H9 (cell line): Measurements from ENCODE around the gene LKAAEAR1. TPM values are rescaled to one million over a fixed set of nuclear protein-coding genes. Genes with fewer than 3 reads are reported as not detected.

Experiments used
- DNase-seq: peaks from one replicate; pipeline ENCODE4 v3.0.0-alpha.2; 2017
- H2AFZ ChIP-seq: one replicate; pipeline ENCODE4 v1.6.1; 2013; ENCODE audit warnings: mild to moderate bottlenecking, low read length, control low read depth, moderate library complexity
- H2AK5ac ChIP-seq: 2 replicates; pipeline ENCODE4 v1.6.1; 2013; ENCODE audit warnings: low read length, control low read depth, mixed read lengths; ENCODE audit not compliant: insufficient read length
- H2BK120ac ChIP-seq: one replicate; pipeline ENCODE4 v1.6.1; 2013; ENCODE audit warnings: low read depth, mild to moderate bottlenecking, low read length, control low read depth, inconsistent platforms; ENCODE audit not compliant: poor library complexity, severe bottlenecking
- H2BK12ac ChIP-seq: 2 replicates; pipeline ENCODE4 v1.6.1; 2013; ENCODE audit warnings: low read length, control low read depth, mixed read lengths, low read depth; ENCODE audit not compliant: insufficient read length
- H2BK15ac ChIP-seq: 2 replicates; pipeline ENCODE4 v1.6.1; 2013; ENCODE audit warnings: low read depth, low read length, control low read depth
- H2BK20ac ChIP-seq: one replicate; pipeline ENCODE4 v1.6.1; 2013; ENCODE audit warnings: low read depth, mild to moderate bottlenecking, low read length, control low read depth, inconsistent platforms; ENCODE audit not compliant: poor library complexity, severe bottlenecking
- H2BK5ac ChIP-seq: 2 replicates; pipeline ENCODE4 v1.6.1; 2013; ENCODE audit warnings: low read length, control low read depth, mixed read lengths; ENCODE audit not compliant: insufficient read length
- H3K14ac ChIP-seq: 2 replicates; pipeline ENCODE4 v1.6.1; 2013; ENCODE audit warnings: low read length, control low read depth; ENCODE audit not compliant: insufficient read depth
- H3K18ac ChIP-seq: 2 replicates; pipeline ENCODE4 v1.6.1; 2013; ENCODE audit warnings: low read depth, mild to moderate bottlenecking, mixed read lengths, low read length, control low read depth; ENCODE audit not compliant: insufficient read length
- H3K23ac ChIP-seq: 2 replicates; pipeline ENCODE4 v1.6.1; 2013; ENCODE audit warnings: low read length, control low read depth, mixed read lengths, low read depth; ENCODE audit not compliant: insufficient read length
- H3K23me2 ChIP-seq: 2 replicates; pipeline ENCODE4 v1.6.1; 2013; ENCODE audit warnings: low read depth, mild to moderate bottlenecking, mixed read lengths, low read length, control low read depth; ENCODE audit not compliant: insufficient read length, poor library complexity, severe bottlenecking
- H3K27ac ChIP-seq: 2 replicates; pipeline ENCODE4 v1.5.1; 2013; ENCODE audit warnings: low read length, control low read depth, mixed read lengths, low read depth; ENCODE audit not compliant: insufficient read length
- H3K27me3 ChIP-seq: 2 replicates; pipeline ENCODE4 v1.6.1; 2013; ENCODE audit warnings: low read length, control low read depth, inconsistent platforms; ENCODE audit not compliant: insufficient read depth
- H3K4ac ChIP-seq: 2 replicates; pipeline ENCODE4 v1.6.1; 2013; ENCODE audit warnings: low read depth, mild to moderate bottlenecking, control low read depth, inconsistent platforms, low read length, moderate library complexity
- H3K4me1 ChIP-seq: 2 replicates; pipeline ENCODE4 v1.6.1; 2013; ENCODE audit warnings: low read length, control low read depth, inconsistent platforms; ENCODE audit not compliant: insufficient read depth
- H3K4me2 ChIP-seq: 2 replicates; pipeline ENCODE4 v1.6.1; 2013; ENCODE audit warnings: low read length, control low read depth, mixed read lengths; ENCODE audit not compliant: insufficient read length, insufficient read depth
- H3K56ac ChIP-seq: 2 replicates; pipeline ENCODE4 v1.6.1; 2013; ENCODE audit warnings: low read depth, mild to moderate bottlenecking, mixed read lengths, low read length, control low read depth; ENCODE audit not compliant: insufficient read length
- H3K79me1 ChIP-seq: 2 replicates; pipeline ENCODE4 v1.6.1; 2013; ENCODE audit warnings: low read depth, mild to moderate bottlenecking, moderate library complexity, low read length, control low read depth, inconsistent platforms; ENCODE audit not compliant: insufficient read depth, poor library complexity, severe bottlenecking
- H3K79me2 ChIP-seq: 2 replicates; pipeline ENCODE4 v1.6.1; 2013; ENCODE audit warnings: low read length, control low read depth, inconsistent platforms; ENCODE audit not compliant: insufficient read depth
- H3K9ac ChIP-seq: 2 replicates; pipeline ENCODE4 v1.6.1; 2013; ENCODE audit warnings: low read length, control low read depth, mixed read lengths; ENCODE audit not compliant: insufficient read length; ENCODE audit errors: extremely low read depth
- H3K9me3 ChIP-seq: one replicate; pipeline ENCODE4 v1.6.1; 2013; ENCODE audit warnings: low read depth, low read length, inconsistent platforms; ENCODE audit not compliant: control insufficient read depth
- H3T11ph ChIP-seq: one replicate; pipeline ENCODE4 v1.6.1; 2013; ENCODE audit warnings: mild to moderate bottlenecking, low read length, control low read depth, inconsistent platforms
- H4K20me1 ChIP-seq: one replicate; pipeline ENCODE4 v1.6.1; 2013; ENCODE audit not compliant: control insufficient read depth, insufficient read length, insufficient read depth
- H4K5ac ChIP-seq: 2 replicates; pipeline ENCODE4 v1.6.1; 2013; ENCODE audit warnings: low read depth, mild to moderate bottlenecking, mixed read lengths, low read length, control low read depth; ENCODE audit not compliant: insufficient read length
- H4K8ac ChIP-seq: replicated peaks from 2 replicates; pipeline ENCODE4 v1.6.1; 2013; ENCODE audit warnings: low read length, control low read depth, mixed read lengths, low read depth; ENCODE audit not compliant: insufficient read length
- H4K91ac ChIP-seq: 2 replicates; pipeline ENCODE4 v1.6.1; 2013; ENCODE audit warnings: low read depth, mild to moderate bottlenecking, moderate library complexity, mixed read lengths, low read length, control low read depth; ENCODE audit not compliant: insufficient read length
- H3K27ac Mint-ChIP-seq, 3 experiments: 2 replicates in 2 of 3; 3 replicates in 1 of 3; pipeline ENCODE4 v1.8.0; 2020 to 2021; ENCODE audit warnings: mixed read lengths in 3 of 3, mild to moderate bottlenecking in 1 of 3, moderate library complexity in 1 of 3
- H3K27me3 Mint-ChIP-seq: 2 replicates; pipeline ENCODE4 v1.8.0; 2021; ENCODE audit warnings: low read depth, mild to moderate bottlenecking, moderate library complexity, mixed read lengths
- H3K36me3 Mint-ChIP-seq, 3 experiments: 2 replicates in 2 of 3; 3 replicates in 1 of 3; pipeline ENCODE4 v1.8.0; 2020 to 2021; ENCODE audit warnings: low read depth in 3 of 3, mixed read lengths in 3 of 3; ENCODE audit not compliant: insufficient read depth in 1 of 3
- H3K4me1 Mint-ChIP-seq, 2 experiments: 2 replicates each; pipeline ENCODE4 v1.8.0; 2020; ENCODE audit warnings: mixed read lengths in 2 of 2
- H3K4me3 Mint-ChIP-seq, 2 experiments: 2 replicates in 1 of 2; 3 replicates in 1 of 2; pipeline ENCODE4 v1.8.0; 2020 to 2021; ENCODE audit warnings: mild to moderate bottlenecking in 2 of 2, mixed read lengths in 2 of 2, moderate library complexity in 1 of 2
- H3K9me3 Mint-ChIP-seq, 2 experiments: 2 replicates in 1 of 2; 3 replicates in 1 of 2; pipeline ENCODE4 v1.8.0; 2020; ENCODE audit warnings: mild to moderate bottlenecking in 2 of 2, mixed read lengths in 2 of 2, moderate library complexity in 1 of 2
- WGBS: extraction: QIAGEN DNeasy Blood & Tissue Kit; methylation state at CpG from one replicate; pipeline ENCODE4 v1.1.7; 2013; ENCODE audit warnings: missing lambda C conversion rate, low lambda C conversion rate, mixed read lengths; ENCODE audit not compliant: insufficient read length; ENCODE audit errors: extremely low coverage; 5-methylcytosine and 5-hydroxymethylcytosine counted together
- total RNA-seq: library from RNA; stranded (reverse); gene quantifications from 2 replicates; pipeline ENCODE4 v1.2.1, GENCODE V29; 2021
- TF ChIP-seq, protein P1 (sequence below): fragments of 200-600 bp; sonication (generic); conservative IDR thresholded peaks from 3 replicates; pipeline ENCODE4 v1.8.0; 2021; ENCODE audit warnings: antibody characterized with exemption, mild to moderate bottlenecking

The LKAAEAR1 gene
- total RNA-seq, 1 experiment from 2014 or later: 0.39 TPM

DNA sequence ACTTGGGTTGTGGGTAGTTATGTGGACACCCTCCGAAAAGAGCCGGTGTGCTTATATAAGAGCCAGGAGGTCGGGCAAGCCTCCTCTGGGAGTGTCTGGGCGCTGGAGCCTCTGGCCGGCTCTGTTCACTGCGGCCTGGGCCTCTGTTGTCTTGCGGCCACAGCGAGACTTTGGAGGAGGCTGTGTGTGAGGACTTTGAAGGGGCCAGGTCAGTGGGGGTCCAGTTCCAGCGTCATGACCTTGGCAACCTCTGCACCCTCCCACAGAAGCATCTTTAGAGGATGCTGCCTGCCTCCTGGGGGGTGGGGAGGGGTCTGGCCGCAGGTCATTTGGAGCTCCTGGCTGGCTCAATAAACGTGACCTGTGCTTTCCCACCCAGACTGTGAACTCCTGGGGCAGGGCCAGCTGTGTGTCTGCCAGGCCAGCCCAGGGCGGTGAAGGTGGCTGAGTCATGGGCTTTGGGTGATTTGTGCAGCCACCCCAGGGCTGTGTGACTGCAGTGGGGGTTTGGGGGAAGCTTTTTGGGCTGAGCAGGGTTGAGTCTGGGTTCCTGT, 20.0 kb downstream of the LKAAEAR1 start:
- Mint-ChIP-seq H3K4me1 (peaks cover 28 to 42% of the 10 kb centered on the region in 2 experiments), H3K36me3 (peaks cover 0 to 3% (median 0%) of the 10 kb centered on the region in 3 experiments; a peak in 2 of 7 replicates), H3K4me3 (peak overlapping the region; percentile 77 to 84), H3K27ac (no peak overlapping the region), H3K27me3 (peaks cover 6% of the 10 kb centered on the region), H3K9me3 (no peaks in the 10 kb centered on the region)
- Histone ChIP-seq H3K27me3 (no peaks in the 10 kb centered on the region), H2BK12ac (no peak overlapping the region), H3K4me2 (peak overlapping the region; percentile 46), H3K23ac (no peak overlapping the region), H3K4me1 (peaks cover 1% of the 10 kb centered on the region; the same call in 1 of the 2 replicates), H3K27ac (no peak overlapping the region), H2AK5ac (no peak overlapping the region), H2BK15ac (no peak overlapping the region), H2AFZ (no peak overlapping the region), H3K56ac (no peak overlapping the region), H3K79me1 (no peaks in the 10 kb centered on the region), H3K23me2 (peaks cover 6% of the 10 kb centered on the region), H3K18ac (no peak overlapping the region), H3K9ac (no peak overlapping the region), H3K4ac (no peak overlapping the region), H4K91ac (no peak overlapping the region), H4K5ac (no peak overlapping the region), H2BK120ac (no peak overlapping the region), H2BK20ac (no peak overlapping the region), H4K8ac (no peak overlapping the region), H3K14ac (no peak overlapping the region; the same call in 1 of the 2 replicates), H4K20me1 (no peaks in the 10 kb centered on the region), H3K9me3 (no peaks in the 10 kb centered on the region), H3T11ph (no peak overlapping the region), H2BK5ac (no peak overlapping the region), H3K79me2 (no peaks in the 10 kb centered on the region)
- DNase-seq: no peak
- WGBS: no CpG with 5 or more reads among the region's 12 CpGs
- TF ChIP-seq, protein P1, sequence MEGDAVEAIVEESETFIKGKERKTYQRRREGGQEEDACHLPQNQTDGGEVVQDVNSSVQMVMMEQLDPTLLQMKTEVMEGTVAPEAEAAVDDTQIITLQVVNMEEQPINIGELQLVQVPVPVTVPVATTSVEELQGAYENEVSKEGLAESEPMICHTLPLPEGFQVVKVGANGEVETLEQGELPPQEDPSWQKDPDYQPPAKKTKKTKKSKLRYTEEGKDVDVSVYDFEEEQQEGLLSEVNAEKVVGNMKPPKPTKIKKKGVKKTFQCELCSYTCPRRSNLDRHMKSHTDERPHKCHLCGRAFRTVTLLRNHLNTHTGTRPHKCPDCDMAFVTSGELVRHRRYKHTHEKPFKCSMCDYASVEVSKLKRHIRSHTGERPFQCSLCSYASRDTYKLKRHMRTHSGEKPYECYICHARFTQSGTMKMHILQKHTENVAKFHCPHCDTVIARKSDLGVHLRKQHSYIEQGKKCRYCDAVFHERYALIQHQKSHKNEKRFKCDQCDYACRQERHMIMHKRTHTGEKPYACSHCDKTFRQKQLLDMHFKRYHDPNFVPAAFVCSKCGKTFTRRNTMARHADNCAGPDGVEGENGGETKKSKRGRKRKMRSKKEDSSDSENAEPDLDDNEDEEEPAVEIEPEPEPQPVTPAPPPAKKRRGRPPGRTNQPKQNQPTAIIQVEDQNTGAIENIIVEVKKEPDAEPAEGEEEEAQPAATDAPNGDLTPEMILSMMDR: no peak
